Measurements from ENCODE around the gene FAM174C.

Gene FAM174C

DNA sequence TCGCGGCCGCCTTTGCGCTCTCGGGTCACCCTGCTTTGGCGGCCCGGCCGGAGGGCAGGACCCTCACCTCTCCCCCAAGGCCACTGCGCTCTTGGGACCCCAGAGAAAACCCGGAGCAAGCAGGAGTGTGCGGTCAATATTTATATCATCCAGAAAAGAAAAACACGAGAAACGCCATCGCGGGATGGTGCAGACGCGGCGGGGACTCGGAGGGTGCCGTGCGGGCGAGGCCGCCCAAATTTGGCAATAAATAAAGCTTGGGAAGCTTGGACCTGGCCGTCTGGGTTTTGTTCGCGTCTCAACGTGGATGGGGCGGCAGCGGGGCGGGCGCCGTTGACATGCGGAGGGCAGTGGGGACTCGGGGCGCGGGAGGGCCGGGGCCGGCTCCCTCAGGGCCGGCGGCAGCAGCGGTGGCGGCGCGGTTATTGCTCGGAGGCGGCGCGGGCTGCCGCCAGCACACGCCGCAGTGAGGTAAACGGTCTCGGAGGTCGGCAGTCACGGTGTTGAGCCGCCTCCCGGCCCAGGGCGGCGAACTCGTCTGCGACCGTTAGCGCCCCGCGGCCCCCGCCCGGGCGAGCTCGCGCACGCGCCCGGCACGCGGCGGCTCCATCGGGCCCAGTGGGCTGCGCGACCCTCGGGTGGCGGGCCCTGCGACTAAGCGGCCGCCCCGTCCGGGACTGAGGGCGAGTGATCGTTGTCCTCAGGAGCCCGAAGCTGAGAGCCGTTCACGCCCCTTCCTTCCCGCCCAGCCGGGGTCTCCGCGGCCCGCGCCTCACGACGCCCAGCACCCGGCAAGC, 47.0 kb upstream of the FAM174C start:
- Histone ChIP-seq H2AFZ (no peak overlapping the region), H3K27ac (no peak overlapping the region), H3K9ac (no peak overlapping the region), H3K36me3 (ENCODE audit: control insufficient read depth, insufficient read depth, low read length) (no peaks in the 10 kb centered on the region), H3K4me1 (peaks cover 12% of the 10 kb centered on the region), H3K27me3 (ENCODE audit: control insufficient read depth, insufficient read depth, low read length) (no peaks in the 10 kb centered on the region), H3K9me3 (ENCODE audit: control insufficient read depth, low read length) (no peaks in the 10 kb centered on the region), H3K4me3 (ENCODE audit: low read depth, low read length) (no peak overlapping the region), H3K4me2 (ENCODE audit: low read length) (no peak overlapping the region), H3K79me2 (peaks cover 7% of the 10 kb centered on the region)
- TF ChIP-seq, protein P1, sequence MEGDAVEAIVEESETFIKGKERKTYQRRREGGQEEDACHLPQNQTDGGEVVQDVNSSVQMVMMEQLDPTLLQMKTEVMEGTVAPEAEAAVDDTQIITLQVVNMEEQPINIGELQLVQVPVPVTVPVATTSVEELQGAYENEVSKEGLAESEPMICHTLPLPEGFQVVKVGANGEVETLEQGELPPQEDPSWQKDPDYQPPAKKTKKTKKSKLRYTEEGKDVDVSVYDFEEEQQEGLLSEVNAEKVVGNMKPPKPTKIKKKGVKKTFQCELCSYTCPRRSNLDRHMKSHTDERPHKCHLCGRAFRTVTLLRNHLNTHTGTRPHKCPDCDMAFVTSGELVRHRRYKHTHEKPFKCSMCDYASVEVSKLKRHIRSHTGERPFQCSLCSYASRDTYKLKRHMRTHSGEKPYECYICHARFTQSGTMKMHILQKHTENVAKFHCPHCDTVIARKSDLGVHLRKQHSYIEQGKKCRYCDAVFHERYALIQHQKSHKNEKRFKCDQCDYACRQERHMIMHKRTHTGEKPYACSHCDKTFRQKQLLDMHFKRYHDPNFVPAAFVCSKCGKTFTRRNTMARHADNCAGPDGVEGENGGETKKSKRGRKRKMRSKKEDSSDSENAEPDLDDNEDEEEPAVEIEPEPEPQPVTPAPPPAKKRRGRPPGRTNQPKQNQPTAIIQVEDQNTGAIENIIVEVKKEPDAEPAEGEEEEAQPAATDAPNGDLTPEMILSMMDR (IDR thresholded peaks at IDR 0.05), result no peak

DNA sequence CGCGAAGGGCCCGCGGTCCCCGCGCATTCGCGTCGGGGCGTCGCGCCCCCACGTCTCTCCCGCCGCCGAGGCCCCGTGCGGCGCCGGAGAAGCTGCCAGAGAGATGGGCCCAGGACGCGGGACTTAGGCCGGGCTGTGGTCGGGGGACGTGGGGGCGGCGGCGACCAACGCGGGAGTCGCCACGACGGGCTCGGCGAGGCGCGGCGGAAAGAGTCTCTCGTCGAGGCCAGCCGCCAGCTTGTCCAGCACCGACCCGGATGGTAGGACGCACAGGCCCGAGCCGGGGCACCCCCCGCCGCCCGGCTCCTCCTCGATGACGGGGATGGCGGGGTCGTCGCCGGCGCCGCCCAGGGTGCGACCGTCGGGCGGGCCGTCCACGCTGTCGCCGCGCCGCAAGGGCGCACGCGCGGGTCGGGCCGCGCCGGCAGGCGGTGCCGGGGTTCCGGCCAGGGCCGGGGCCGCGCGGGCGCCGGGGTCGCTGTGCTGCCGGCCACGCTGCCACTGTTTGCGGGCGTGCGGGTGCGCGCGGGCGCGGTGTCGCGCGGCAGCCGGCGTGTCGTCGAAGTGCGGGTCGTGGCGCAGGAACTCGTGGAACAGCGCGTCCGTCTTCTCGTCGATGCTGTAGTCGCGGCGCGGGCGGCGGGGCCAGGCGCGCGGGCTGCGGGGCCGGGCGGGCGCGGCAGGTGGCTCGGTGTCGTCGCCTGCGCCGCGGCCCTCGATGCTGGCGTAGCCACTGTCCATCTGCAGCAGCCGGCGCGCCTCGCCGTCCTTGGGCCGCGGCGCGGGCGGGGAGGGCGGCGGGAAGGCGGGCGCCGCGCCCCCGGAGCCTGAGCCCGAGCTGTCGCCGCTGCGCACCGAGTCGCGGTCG, 46.0 kb upstream of the FAM174C start:
- TF ChIP-seq, protein P1 (IDR thresholded peaks at IDR 0.05), result no peak
- Histone ChIP-seq H3K27ac (no peak overlapping the region), H3K36me3 (ENCODE audit: control insufficient read depth, insufficient read depth, low read length) (no peaks in the 10 kb centered on the region), H2AFZ (no peak overlapping the region), H3K9ac (no peak overlapping the region), H3K27me3 (ENCODE audit: control insufficient read depth, insufficient read depth, low read length) (no peaks in the 10 kb centered on the region), H3K4me3 (ENCODE audit: low read depth, low read length) (no peak overlapping the region), H3K4me2 (ENCODE audit: low read length) (no peak overlapping the region), H3K9me3 (ENCODE audit: control insufficient read depth, low read length) (no peaks in the 10 kb centered on the region), H3K79me2 (peaks cover 3% of the 10 kb centered on the region), H3K4me1 (peaks cover 15% of the 10 kb centered on the region)

DNA sequence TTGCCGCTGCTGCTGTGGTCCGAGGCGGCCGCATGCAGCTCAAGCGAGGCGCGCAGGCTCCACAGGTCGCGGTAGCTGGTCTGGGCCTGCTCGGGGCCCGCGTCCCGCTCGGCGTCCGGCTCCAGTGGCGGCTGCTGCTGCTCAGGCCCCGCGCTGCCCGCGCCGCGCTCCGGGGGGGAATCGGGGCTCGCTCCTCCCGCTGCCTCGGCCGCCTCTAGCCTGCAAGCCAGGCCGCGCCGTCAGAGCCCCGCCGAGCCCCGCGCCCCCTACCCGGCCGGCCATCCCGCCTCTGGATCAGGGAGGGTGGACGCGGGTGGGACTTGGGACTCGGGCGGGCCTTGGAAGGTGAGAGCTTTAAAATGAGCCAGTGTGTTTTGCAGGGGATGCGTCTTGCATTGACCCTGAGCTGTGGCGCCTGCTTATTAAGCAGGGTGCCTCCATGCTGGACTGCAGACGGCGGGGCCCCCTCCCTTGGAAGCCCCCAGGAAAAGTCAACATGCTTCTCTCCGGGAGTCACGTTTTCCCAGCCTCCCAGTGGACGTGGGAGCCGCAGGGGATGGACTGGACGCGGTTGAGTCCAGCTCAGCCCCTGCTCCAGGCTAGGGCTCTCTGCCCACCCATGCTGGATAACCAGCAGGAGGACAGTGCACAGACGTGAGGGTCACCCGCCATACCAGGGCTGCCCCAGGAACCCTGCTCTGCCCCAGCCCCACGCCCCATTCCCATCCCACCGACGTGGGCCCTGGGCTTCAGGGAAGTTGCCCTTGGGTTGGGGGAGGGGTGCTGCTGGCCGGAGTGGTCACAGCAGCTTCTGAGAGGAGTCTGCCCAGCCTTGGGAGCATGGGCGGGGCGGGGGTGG, 45.2 kb upstream of the FAM174C start:
- Histone ChIP-seq H3K36me3 (ENCODE audit: control insufficient read depth, insufficient read depth, low read length) (no peaks in the 10 kb centered on the region), H3K27me3 (ENCODE audit: control insufficient read depth, insufficient read depth, low read length) (no peaks in the 10 kb centered on the region), H3K4me3 (ENCODE audit: low read depth, low read length) (no peak overlapping the region), H2AFZ (no peak overlapping the region), H3K4me1 (peaks cover 15% of the 10 kb centered on the region), H3K9ac (no peak overlapping the region), H3K27ac (no peak overlapping the region), H3K4me2 (ENCODE audit: low read length) (no peak overlapping the region), H3K79me2 (no peaks in the 10 kb centered on the region), H3K9me3 (ENCODE audit: control insufficient read depth, low read length) (no peaks in the 10 kb centered on the region)
- TF ChIP-seq, protein P1 (IDR thresholded peaks at IDR 0.05), result no peak

DNA sequence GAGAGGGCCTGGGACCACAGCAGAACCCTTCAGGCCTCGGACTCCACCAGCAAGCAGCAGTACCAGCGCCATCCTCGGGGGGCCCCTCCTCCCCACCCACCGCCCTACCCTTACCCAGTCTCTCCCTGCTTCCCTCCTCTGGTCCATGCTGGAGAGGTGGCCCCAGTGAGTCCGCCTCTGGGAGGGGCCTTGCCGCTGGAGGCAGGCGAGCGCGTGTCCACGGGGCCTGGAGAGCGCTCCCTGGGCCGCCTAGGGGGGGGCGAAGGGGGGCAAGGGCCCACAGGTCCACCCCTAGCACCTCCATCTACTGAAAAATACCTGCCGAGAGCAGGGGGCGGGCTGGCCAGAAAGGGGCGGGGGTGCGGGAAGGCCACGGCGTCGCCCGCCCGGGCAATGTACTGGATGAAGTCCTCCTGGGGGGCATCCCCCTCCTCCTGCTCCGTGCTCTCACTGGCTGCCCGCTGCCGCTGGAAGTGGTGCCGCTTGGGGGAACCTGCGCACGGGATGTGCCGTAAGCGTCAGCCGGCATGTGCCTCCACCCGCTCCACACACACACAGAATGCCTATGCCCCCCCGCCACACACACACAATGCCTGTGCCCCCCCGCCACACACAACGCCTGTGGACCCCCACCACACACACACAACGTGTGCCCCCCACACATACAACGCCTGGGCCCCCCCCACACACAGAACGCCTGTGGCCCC, 44.4 kb upstream of the FAM174C start:
- H2AFZ ChIP-seq, result no peak overlapping the region
- no peaks in the 10 kb centered on the region for H3K36me3 ChIP-seq (ENCODE audit: control insufficient read depth, insufficient read depth, low read length)
- no peaks in the 10 kb centered on the region for H3K9me3 ChIP-seq (ENCODE audit: control insufficient read depth, low read length)
- H3K27ac ChIP-seq, result no peak overlapping the region
- peaks cover 15% of the 10 kb centered on the region for H3K4me1 ChIP-seq
- H3K79me2 ChIP-seq, result no peaks in the 10 kb centered on the region
- no peak overlapping the region for H3K9ac ChIP-seq
- H3K4me2 ChIP-seq (ENCODE audit: low read length), result no peak overlapping the region
- no peaks in the 10 kb centered on the region for H3K27me3 ChIP-seq (ENCODE audit: control insufficient read depth, insufficient read depth, low read length)
- TF ChIP-seq, protein P1 (IDR thresholded peaks at IDR 0.05), result no peak
- H3K4me3 ChIP-seq (ENCODE audit: low read depth, low read length), result no peak overlapping the region
